Stimulated activated CD8-positive, alpha-beta memory T cell treated with anti-CD3 and anti-CD28 coated beads, Interleukin-7, amount 100 ng/mL, for 4 hours (primary cell): Measurements from ENCODE around the gene KCNQ5.
A peak's percentile ranks its signal among the peaks of the same experiment; 100 is the strongest.

ENCODE experiments used
- DNase-seq, 2 donors: peaks; one replicate each; pipeline ENCODE4 v3.0.0-alpha.2; 2020; ENCODE audit warnings: low read depth in 2 of 2

Gene KCNQ5

DNA sequence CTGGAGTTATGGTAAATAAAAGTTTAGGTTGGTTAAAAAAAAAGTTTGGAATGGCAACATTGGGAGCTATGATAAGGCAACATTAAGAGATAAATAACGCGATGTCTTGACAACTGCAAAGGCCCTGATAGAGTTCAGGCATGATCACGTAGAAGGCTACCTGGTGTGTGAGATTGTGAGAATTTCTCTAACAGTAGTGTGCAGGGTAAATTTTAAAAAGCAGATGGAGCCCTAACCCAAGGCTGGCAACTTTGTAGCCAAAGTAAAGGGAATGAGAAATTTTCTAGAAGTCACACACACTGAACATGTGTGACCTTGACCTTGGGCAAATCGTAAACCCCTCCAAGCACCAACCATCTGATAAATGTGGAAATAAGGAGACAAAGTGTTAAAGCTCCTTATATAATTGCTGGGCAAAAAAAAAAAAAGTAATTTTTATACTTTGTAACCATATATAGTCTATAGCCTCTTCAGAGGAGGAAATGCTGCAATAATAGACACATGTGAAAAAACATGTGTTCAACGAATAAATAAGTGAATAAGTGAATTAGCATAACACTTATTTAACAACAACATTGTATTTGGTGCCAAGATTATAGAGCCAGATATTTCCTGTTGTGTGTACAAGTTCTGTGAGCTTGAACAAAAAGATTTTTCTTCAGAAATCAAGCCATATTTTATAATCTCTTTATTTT lies 18.2 kb downstream of the KCNQ5 start:
- no peak for DNase-seq

DNA sequence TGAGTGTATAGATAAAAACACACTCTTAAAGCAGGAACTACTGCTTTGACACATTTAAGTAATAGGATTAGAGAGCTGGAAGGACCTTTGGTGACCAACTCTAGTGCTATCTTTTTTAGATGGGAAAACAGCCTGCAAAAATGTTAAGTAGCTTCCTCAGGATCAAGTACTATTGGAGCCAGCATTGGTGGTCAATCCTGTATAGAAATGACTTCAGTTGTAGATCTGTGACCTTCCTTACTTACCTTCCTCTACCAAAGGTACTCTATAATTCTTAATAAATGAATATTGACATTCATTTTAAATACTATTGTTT lies 18.7 kb downstream of the KCNQ5 start:
- no peak for DNase-seq

- DNase-seq, result no peak
Measured at GRCh38 chr6:72642435-72642834, 20.6 kb downstream of the KCNQ5 start.

GRCh38 chr6:72643214-72643613 lies 21.4 kb downstream of the KCNQ5 start:
- DNase-seq, result no peak

GRCh38 chr6:72646604-72647485 lies 25.0 kb downstream of the KCNQ5 start:
- DNase-seq, result no peak

DNA sequence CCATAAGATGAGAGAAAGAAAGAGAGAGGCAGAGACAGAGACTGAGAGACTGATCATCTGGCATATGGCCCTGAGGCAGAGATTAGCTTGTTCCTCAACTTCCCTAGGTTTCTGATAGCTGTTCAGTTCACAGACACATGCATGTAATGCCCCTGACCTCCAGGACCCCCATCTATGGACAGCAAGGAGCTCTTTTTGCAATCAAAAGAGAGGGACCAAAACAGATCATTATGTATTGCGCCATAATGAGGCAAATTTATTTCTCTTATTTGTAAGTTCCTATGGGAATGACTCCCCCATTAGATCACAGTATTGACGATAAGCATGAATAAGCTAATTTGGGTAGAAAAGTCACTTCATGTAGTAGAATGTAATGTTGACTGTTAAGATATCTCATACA lies 25.6 kb downstream of the KCNQ5 start:
- no peak for DNase-seq

DNA sequence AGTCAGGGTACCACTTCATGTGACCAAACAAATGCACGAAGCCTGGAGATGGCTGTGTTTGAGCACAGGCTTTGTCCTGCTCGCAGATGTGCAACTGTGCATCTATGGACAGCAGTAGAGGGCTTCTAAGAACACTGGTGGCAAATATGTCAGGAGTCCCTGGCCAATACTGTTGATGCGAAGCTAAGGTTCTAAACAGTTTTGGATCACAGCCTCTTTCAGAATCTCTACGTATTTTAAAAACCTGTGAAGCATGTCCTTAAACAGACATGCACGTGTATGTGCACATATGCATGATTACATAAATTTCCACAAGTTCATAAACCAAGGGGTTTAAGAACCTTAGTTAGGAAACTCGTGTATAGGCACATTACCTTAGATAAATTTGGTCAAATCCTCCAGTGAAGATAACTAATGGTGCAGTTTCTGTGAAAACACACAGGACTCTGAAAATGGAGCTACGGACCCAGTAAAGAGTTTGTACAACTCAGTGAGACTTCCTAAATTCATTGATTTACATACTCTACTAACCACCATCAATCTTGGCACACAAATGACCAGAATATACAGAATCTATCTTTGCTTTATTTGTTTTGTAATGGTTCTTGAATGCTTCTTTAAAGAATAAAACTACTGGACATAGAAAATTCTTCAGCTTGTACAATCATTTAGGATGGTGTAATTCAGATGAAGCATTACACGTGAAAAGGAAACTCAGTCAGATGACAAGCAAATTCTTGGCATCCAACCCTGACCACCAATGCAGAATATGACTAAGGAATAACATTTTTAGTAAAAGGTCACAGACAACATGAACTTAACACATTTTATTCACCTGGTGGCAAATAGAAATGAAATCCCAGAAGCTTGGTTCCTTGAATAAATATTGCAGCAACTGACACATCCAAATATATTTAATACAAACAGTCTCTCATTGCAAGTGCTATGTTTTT lies 27.4 kb downstream of the KCNQ5 start:
- DNase-seq, result no peak

GRCh38 chr6:72650081-72650745 lies 28.3 kb downstream of the KCNQ5 start:
- no peak for DNase-seq

DNA sequence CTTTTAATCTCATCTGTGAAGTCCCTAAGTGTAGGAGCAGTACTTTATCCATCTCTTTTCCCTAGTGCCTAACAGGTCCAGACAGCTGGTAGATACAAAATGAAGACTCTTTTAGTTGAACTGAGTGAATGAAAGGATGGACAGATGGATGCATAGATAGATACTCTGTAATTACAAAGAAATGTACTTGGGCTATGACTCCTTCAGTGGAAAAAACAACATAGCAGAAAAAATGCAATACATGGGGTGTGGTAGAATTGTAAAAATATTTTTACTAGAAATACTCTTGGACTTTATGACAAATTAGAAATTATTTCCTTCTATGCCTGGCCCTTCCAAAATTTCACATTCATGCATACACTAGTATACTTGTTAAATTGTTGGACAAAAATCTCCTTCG lies 29.3 kb downstream of the KCNQ5 start:
- DNase-seq, result no peak

DNA sequence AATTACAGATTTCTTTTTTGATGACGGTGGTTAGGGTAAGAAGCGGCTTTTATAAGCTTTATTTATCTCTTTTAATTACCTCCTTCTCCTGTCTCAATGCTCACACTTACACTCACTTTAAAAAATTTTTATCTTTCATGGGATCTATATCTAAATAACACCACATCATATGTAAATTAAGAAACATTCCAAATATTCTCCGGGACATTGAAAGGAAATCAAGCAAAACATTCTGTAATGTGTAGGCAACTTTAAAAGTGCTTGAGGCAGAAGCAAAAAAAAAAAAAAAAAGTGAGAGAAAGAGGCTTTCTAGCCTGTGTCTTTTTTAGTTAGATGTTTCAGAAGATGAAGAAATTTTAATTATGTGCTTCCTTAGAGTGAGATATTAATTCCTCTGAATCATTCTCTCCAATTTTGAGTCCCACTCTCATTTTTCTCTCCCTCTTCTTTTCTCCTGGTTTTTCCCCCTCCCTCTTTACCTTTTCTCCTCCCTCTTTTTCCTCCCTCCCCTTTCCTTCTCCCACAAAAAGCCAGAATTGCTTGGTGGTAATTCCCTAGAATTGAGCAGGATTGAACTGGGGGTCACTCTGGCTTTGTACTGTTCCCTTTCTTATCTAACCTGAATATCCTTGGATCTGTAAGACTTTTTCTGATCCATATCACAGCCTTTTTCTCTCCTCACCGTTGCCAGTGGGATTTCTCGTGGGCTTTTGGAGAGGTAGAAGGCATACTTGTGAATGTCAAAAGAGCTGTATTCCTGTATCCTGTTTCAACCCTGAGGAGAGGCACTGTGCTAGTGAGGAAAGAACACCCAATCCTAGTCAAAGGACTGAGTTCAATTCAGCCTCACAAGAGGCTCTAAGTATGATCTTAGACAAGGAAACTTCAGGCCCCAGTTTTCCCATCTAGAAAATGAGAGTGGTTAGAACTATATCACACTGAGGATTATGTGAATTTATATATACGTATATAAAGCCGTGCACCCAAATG lies 30.4 kb downstream of the KCNQ5 start:
- DNase-seq, result no peak

DNA sequence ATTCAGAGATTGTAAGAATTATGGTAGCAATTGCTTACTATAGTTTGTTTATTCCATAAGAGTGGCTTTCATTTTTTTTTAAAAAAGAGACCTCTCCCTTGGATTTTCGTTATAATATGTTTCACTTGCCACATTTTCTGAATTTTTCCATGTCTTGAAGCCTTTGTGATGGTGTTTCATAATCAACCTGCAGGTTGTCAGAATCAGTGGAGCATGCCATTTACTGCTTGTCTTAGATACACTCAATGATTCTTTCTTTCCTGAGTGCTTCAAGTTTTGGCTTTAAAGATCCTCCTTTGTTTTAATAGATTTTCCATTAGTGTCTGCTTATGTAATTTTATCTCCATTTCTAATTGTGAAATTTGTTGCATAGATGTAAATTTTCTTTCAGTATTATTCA lies 31.2 kb downstream of the KCNQ5 start:
- DNase-seq, result no peak

- DNase-seq, result no peak
Measured at GRCh38 chr6:72654071-72654621, 32.3 kb downstream of the KCNQ5 start.

- DNase-seq, result no peak
Measured at GRCh38 chr6:72657407-72658197, 35.7 kb downstream of the KCNQ5 start.

GRCh38 chr6:72659754-72660153 lies 37.9 kb downstream of the KCNQ5 start:
- DNase-seq, result no peak

DNA sequence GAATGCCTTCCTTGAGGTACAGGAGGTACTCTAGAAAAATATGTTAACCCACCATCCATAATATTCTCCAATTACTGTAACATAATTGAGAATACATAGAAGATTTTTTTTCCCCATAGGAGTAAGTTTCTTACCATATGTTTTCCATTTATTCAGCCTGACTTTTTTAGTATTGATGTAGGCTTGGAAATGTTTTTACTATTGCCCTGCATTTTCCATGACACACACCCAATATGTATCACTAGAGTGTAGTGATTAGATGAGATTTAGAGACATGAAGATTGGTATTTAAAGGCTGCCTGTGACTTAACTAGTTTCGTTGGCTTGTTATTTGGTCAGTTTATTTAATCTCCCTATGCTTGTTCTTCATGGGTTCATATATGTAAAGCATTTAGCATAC lies 39.5 kb downstream of the KCNQ5 start:
- DNase-seq, result no peak

- no peak for DNase-seq
Measured at GRCh38 chr6:72665599-72665998, 43.7 kb downstream of the KCNQ5 start.

- peak in 1 of 2 donors; percentile 4 for DNase-seq
Measured at GRCh38 chr6:72669324-72669723, 47.5 kb downstream of the KCNQ5 start.

DNA sequence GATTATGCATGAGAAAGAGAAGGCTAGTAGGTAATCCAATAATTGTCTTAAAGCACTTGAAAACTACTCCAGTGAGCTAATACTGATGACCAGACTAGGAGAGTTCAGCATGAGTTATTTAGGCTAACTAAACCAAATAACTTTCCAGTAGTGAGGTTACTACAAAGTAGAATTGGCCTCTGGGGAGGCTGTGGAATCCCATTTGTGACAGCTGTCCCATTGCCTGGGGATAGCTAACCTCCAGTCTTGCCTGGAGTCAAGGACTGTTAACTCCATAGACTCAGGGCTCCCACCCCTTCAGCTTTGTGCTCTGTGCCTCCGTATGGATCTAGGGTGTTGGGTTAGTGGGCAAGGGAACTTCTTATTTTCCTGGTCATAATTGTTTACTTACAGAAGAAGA lies 51.0 kb downstream of the KCNQ5 start:
- DNase-seq, result no peak

- DNase-seq, result no peak
Measured at GRCh38 chr6:72674842-72675241, 53.0 kb downstream of the KCNQ5 start.
